ENCODE results near the gene KLF12.

DNA sequence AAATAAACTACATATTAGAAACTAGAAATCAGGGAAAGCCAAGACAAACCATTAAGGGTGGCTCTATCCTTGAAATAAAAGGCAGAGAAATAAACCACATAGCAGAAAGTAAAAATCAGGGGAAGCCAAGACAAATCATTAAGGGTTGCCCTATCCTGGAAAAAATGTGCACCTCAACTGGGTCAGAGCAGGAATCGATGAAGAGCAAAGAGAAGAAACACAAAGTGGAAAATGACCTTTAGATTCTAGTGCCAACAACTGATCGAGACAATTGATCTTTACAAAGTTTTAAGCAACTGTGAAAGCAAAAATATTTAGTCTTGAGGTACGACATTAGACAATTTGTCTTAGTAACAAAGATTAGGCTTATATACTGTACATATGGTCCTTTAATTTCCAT is 26.6 kb downstream of the KLF12 start:
- TF ChIP-seq, protein P1, sequence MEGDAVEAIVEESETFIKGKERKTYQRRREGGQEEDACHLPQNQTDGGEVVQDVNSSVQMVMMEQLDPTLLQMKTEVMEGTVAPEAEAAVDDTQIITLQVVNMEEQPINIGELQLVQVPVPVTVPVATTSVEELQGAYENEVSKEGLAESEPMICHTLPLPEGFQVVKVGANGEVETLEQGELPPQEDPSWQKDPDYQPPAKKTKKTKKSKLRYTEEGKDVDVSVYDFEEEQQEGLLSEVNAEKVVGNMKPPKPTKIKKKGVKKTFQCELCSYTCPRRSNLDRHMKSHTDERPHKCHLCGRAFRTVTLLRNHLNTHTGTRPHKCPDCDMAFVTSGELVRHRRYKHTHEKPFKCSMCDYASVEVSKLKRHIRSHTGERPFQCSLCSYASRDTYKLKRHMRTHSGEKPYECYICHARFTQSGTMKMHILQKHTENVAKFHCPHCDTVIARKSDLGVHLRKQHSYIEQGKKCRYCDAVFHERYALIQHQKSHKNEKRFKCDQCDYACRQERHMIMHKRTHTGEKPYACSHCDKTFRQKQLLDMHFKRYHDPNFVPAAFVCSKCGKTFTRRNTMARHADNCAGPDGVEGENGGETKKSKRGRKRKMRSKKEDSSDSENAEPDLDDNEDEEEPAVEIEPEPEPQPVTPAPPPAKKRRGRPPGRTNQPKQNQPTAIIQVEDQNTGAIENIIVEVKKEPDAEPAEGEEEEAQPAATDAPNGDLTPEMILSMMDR (IDR thresholded peaks at IDR 0.05) = no peak
- TF ChIP-seq POLR2A (IDR thresholded peaks at IDR 0.05) (no peak), POLR2AphosphoS5 (IDR thresholded peaks at IDR 0.05) (no peak)

Measured in transverse colon (tissue), 4 donors.